HFFc6 (cell line): ENCODE measurements around the gene BRINP3. TPM values are rescaled to one million over a fixed set of nuclear protein-coding genes. Genes with fewer than 3 reads are reported as not detected.

Source experiments
- DNase-seq: peaks from one replicate; pipeline ENCODE4 v3.0.0-alpha.2; 2018
- H3K27ac Mint-ChIP-seq: 2 replicates; pipeline ENCODE4 v1.8.0; 2020; ENCODE audit warnings: mild to moderate bottlenecking, mixed read lengths
- H3K27me3 Mint-ChIP-seq: 2 replicates; pipeline ENCODE4 v1.8.0; 2021; ENCODE audit warnings: mild to moderate bottlenecking, moderate library complexity, mixed read lengths; ENCODE audit not compliant: insufficient read depth
- H3K36me3 Mint-ChIP-seq: 2 replicates; pipeline ENCODE4 v1.8.0; 2021; ENCODE audit warnings: low read depth, mixed read lengths
- H3K4me1 Mint-ChIP-seq: 2 replicates; pipeline ENCODE4 v1.8.0; 2020; ENCODE audit warnings: low read depth, mixed read lengths
- H3K4me3 Mint-ChIP-seq: 2 replicates; pipeline ENCODE4 v1.8.0; 2020; ENCODE audit warnings: mild to moderate bottlenecking, moderate library complexity, mixed read lengths
- H3K9me3 Mint-ChIP-seq: 2 replicates; pipeline ENCODE4 v1.8.0; 2020; ENCODE audit warnings: mild to moderate bottlenecking, mixed read lengths
- CTCF ChIP-seq: fragments of 200-600 bp; sonication (generic); IDR thresholded peaks from 2 replicates; pipeline ENCODE4 v1.5.0; 2021; ENCODE audit warnings: antibody characterized with exemption, mild to moderate bottlenecking
- total RNA-seq, 6 experiments: library from RNA; stranded (reverse); fragmentation: NEBNext Ultra II Directional; extraction: Animal tissue kit (Norgen Biotek cat#: 25700); gene quantifications; 2 replicates in 1 of 6; 3 replicates in 5 of 6; pipeline ENCODE4 v1.2.3, GENCODE V29; 2021

BRINP3 gene
- total RNA-seq, 6 experiments from 2014 or later: not detected

GRCh38 chr1:190147616-190148015 is 330.0 kb downstream of the BRINP3 start:
- Mint-ChIP-seq H3K36me3 (no peaks in the 10 kb centered on the region), H3K4me3 (no peak overlapping the region)

GRCh38 chr1:190144650-190145049 is 333.0 kb downstream of the BRINP3 start:
- Mint-ChIP-seq H3K4me3 (no peak overlapping the region), H3K36me3 (no peaks in the 10 kb centered on the region), H3K4me1 (no peaks in the 10 kb centered on the region), H3K27ac (no peak overlapping the region), H3K9me3 (peaks cover 31% of the 10 kb centered on the region), H3K27me3 (no peaks in the 10 kb centered on the region; the same call in 1 of the 2 replicates)
- no peak for TF ChIP-seq CTCF
- no peak for DNase-seq

More at GRCh38 chr1:190147616-190148015, 330.0 kb downstream of the BRINP3 start:
- no peak for DNase-seq
- TF ChIP-seq CTCF: no peak
- no peaks in the 10 kb centered on the region for H3K4me1 Mint-ChIP-seq
- peaks cover 41% of the 10 kb centered on the region for H3K9me3 Mint-ChIP-seq
- H3K27ac Mint-ChIP-seq: no peak overlapping the region
- H3K27me3 Mint-ChIP-seq: no peaks in the 10 kb centered on the region; the same call in 1 of the 2 replicates

GRCh38 chr1:190140644-190141043 is 337.0 kb downstream of the BRINP3 start:
- H3K9me3 Mint-ChIP-seq: peaks cover 44% of the 10 kb centered on the region
- TF ChIP-seq CTCF: no peak
- peaks cover 6% of the 10 kb centered on the region for H3K36me3 Mint-ChIP-seq
- no peak overlapping the region for H3K4me3 Mint-ChIP-seq
- no peak for DNase-seq
- H3K4me1 Mint-ChIP-seq: no peaks in the 10 kb centered on the region
- no peak overlapping the region for H3K27ac Mint-ChIP-seq
- no peaks in the 10 kb centered on the region; the same call in 1 of the 2 replicates for H3K27me3 Mint-ChIP-seq

- no peak for TF ChIP-seq CTCF
- H3K27ac Mint-ChIP-seq: no peak overlapping the region
- H3K4me3 Mint-ChIP-seq: no peak overlapping the region
- no peaks in the 10 kb centered on the region; the same call in 1 of the 2 replicates for H3K27me3 Mint-ChIP-seq
- no peaks in the 10 kb centered on the region for H3K4me1 Mint-ChIP-seq
- peaks cover 6% of the 10 kb centered on the region for H3K36me3 Mint-ChIP-seq
- H3K9me3 Mint-ChIP-seq: peaks cover 39% of the 10 kb centered on the region
- DNase-seq: no peak
Observed at GRCh38 chr1:190138702-190139101, 339.0 kb downstream of the BRINP3 start.

GRCh38 chr1:190138266-190138665 is 339.4 kb downstream of the BRINP3 start:
- Mint-ChIP-seq H3K27me3 (no peaks in the 10 kb centered on the region; the same call in 1 of the 2 replicates), H3K36me3 (peaks cover 6% of the 10 kb centered on the region), H3K4me3 (no peak overlapping the region), H3K9me3 (peaks cover 43% of the 10 kb centered on the region), H3K4me1 (no peaks in the 10 kb centered on the region), H3K27ac (no peak overlapping the region)
- no peak for TF ChIP-seq CTCF
- DNase-seq: no peak

GRCh38 chr1:190129366-190129765 is 348.3 kb downstream of the BRINP3 start:
- Mint-ChIP-seq H3K36me3 (no peaks in the 10 kb centered on the region), H3K27me3 (no peaks in the 10 kb centered on the region), H3K27ac (no peak overlapping the region), H3K9me3 (peaks cover 18% of the 10 kb centered on the region), H3K4me3 (no peak overlapping the region), H3K4me1 (no peaks in the 10 kb centered on the region)
- no peak for DNase-seq
- TF ChIP-seq CTCF: no peak
